NCI-H345 (cell line): Measurements from ENCODE around the gene FAM174B.

Experiments used
- DNase-seq: peaks from one replicate; lab custom pipeline; 2025; lab: John Stamatoyannopoulos, UW

Gene FAM174B

DNA sequence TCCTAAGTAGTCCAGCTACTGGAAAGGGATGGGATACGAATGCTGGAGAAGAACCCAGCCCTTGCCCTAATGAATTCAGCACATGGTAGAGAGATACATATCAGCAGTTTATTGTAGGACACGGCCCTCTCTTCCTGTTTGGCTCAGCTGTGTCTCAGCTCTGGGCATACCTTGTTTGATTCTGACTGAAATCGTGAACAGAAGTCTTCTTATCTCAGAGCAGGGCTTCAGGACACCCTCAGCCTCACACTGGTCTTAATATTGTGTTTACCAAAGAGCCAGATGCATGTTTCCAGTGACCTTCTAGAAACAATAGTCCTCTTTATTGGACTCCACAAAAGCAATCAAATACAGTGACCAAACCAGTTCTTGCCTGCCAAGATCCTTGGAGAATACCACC is 54.7 kb downstream of the FAM174B start:
- DNase-seq: no peak

DNA sequence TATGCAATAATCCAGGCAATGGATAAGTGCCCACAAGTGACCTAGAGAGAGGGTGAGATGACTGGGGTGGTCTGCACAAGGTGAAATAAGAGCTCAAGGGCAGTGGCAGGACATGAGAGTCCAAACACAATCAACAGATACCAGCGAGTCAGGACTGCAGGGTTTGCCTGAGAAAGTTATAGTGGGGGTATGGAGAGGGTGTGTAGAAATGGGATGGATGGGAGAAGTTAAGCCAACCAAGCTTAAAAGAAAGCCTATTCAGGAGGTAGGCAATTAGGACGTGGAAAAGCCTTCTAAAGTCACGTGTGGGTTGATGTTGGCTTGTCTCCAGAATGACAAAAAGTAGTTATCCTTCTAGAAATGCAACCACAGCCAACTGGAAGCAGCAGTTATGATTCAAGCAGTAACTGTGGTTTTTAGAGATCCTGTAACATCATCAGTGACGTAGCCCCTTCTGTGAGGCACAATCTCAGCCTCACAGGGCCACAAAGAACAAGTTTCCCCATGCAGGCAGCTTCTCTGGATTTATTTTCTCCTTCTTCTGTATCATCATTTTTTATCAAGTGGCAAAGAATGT is 56.1 kb downstream of the FAM174B start:
- no peak for DNase-seq

DNA sequence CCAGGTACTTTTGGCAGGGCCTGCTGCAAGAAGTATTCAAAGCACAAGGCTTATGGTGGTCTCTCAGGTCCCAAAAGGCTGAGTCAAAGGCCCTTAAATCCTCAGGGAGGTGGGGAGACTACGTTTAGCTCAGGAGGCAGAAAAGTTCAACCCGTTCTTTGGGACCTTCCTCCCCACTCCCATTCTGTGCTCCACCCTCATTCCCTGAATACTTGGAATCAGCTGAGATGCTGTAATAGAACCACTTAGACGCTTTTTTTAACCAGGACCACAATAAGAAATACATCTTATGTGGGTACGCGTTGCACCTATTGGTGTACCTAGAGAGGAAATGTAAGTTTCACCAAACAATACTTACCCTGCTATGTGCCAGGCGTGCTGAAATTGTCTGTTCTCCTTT is 58.0 kb downstream of the FAM174B start:
- DNase-seq: no peak

DNA sequence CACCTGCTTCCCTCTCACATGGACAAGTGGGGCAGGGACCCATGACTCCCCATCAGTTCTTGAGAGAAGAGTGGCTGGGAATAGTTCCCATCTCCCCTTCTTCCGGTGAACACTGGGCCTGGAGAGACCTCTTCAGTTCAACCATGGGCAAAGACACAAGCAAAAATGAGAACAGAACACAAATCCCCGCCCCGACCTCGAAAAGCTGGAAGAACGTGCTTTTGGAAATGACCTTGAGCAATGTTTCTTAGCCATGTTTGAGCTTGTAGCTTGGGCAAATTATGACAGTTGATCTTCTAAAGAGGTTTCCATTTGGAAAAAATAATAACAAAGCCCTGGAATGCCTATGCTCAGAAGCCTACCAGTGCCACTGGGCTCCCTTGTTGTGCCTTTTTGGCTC is 59.0 kb downstream of the FAM174B start:
- no peak for DNase-seq

DNA sequence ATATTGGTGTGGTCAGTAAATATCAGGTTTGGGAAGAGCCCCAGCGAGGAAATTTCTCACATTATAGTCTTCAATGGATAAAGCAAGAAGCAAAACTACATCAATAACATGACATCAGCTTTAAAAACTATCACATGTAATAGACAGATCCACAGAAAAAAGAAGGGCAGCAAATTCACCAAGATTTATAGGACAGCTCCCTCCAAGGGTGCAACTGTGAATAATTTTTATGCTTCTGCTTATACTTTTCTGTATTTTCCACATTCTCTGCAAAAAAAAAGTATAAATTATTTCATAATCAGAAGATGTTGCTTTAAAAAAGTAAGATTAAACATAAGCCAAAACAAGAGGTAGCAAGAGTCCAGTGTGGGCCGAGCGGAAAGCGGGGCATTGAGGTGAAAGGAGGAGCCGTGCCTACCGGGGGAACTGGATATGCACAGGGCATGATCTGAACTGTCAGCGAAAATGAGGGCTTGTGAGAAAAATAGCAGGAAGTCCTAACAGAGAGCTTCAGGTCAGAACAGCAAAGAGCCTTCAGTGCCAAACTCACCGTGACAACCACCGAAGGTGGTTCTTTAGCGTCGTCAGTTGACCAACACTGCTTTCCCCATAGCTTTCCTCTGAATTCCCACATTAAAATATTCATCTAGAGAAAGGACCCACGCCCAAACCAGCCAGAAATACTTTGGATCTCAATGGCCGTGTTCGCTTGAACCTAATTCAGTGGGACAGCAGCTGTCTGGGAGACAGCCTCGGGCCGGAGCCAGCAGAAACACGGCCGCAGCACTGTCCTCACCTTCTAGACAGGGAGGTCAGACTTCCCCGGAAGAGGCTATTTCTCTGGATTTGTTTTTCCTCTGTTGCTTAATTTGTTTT is 59.8 kb downstream of the FAM174B start:
- no peak for DNase-seq

DNA sequence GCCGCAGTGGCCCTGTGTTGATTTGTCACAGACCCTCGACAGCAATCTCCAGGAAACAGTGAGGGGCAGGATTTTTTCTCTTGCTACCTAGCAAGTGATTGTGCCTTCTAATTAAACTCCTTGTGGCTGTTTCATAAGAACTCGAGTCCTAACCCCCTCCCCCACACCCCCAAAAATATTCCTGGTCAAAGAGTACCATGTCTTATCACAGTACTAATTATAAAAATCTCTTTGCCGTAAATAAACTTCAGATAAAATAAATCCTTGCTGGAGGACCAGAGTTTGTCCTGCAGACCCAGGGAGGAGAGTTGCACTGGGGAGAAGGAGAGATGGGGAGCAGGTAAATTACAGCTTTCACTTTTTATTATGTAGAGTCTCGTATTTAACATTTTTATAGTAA is 64.3 kb downstream of the FAM174B start:
- no peak for DNase-seq

DNA sequence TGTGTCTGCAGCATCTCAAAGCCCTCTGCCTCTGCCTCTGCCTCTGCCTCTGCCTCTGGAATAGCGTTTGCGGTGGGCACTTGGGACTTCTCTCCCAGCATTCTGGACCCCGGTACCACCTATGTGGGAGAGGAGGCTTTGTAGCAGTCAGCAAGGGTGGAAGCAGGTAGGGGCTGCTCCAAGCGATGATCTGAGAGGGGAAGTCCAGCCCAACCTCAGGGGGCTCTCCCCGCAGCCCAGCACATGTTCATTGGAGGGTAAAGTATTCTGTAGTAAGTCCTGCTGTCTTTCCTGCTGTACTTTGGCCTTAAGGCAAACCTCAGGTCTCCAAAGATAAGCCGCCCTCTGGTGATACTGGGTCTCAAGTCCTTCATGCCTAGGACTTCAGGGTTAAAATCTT is 68.6 kb downstream of the FAM174B start:
- DNase-seq: no peak

DNA sequence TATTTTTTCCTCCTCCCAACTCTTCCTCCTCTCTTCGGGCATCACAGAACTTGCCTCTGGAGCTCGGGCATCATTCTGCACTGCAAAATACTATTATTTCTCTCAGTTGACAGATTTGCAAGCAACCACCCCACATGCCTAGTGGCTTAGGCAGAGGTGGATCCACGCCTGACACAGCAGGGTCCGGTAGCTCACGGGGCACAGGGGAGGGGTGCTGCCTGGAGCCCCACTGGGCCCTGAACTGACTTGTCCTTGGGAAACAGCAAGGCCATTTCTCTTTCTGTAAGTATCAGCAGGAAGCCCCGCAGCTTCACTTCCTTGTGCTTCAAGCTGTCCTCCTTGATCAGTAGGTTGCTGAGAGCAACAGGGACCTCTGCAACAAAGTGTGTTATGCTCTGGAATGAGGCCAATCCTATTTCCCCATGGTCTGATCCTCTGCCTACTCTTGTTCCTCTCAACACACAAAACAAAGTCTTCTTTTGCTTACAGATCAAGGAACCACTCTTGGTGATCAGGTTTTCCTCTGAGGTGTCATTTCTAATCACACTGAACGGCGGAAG is 69.1 kb downstream of the FAM174B start:
- no peak for DNase-seq

DNA sequence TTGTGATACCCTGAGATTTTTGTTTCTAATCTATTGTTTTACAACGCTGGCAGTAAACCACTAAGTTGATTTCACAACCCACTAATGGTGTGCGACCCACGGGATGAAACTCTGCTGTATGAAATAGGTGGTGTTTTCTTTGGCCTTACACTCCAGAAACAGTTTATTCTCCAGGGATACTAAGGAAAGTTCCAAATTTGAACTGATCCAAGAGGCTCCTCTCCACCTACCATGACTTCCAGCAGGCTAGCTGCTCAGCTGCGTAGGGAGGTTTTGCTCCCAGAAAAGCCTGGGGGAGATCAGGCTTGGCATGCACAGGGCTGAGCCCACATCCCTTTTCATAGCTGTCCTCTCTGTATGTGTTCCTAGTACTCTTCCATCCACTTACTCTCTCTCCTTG is 71.5 kb downstream of the FAM174B start:
- no peak for DNase-seq

DNA sequence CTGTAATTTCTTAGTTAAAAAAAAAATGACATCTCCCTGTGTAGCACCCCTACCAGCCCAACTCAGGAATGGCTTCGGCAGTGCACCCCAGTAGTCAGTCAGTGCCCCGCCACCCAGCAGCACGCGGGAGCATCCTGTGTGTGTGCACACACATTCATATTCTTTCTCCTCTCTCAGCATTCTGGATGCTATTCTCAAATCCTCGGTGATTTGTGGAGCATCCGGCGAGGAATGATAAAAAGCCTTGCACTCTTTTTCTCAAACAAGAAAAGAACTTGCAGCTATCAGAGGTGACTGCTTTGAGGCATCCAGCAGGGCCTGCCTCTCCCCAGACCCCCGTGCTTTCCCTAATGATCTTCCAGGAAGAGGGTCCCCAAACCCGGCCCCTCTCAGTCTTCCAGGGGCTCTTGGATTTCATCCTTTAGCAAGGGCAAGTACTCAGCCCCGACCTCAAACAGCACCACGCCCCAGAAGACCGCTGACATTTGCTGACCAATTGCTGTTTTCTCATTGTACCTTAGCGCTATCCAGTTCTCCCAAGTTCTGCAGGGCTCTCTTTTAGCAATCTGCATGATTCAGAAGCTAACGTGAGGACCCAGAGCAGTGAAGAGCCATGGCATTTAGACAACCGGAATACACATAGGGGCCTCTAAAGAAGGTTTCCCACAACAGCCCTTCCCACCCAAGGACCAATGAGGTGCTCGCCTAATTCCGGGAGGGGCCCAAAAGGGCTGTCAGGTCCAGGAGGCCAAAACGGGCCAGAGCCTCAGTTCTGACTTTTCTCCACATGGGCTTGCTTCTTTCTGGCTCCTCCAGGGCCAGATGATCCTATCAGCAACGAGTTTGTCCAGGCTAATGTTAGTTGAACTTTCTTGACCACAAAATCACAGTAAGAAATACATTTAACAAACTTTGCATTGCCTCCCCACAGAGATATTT is 72.2 kb downstream of the FAM174B start:
- DNase-seq: no peak

DNA sequence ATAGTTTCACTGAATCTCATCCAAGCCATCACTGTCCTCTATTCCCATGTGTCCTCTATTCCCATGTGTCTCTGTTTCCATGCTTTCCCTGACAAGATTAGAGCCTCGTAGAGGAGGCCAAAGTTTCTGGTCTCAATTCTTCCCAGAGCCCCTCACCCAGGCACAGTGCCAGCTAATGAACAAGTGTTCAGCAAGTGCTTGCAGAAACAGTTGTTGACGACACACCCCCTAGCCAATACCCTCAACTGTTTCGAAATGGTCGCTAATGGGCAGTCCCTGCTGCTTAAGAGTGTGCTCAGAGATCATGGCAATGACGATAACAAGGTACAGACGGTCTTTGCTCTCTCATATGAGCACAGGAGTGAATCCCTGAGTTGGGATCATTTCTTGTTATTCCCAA is 73.4 kb downstream of the FAM174B start:
- DNase-seq: no peak

DNA sequence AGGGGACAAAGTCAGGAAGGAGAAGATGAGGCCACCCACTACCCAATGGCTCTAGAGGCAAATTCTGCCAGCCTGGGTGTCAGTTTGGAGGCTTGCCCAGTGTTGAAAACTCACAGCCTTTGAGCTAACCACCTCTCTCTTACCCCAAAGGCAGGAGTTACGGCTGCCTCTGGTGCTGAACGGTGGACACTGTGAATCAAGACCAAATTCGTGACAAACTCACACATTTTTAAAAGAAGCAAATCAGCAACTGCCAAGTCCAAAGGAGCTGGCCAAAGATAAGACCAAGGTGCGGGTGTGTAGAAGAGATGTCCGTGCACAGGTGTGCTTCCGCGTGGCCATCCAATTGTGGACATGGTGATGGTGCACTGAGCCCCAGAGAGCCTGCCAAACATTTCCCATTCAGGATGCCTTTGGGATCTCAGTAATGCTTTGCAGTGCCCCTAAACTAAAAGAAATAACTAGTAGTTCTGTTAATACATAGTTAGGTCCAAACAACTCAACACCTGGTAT is 74.6 kb downstream of the FAM174B start:
- DNase-seq: no peak

DNA sequence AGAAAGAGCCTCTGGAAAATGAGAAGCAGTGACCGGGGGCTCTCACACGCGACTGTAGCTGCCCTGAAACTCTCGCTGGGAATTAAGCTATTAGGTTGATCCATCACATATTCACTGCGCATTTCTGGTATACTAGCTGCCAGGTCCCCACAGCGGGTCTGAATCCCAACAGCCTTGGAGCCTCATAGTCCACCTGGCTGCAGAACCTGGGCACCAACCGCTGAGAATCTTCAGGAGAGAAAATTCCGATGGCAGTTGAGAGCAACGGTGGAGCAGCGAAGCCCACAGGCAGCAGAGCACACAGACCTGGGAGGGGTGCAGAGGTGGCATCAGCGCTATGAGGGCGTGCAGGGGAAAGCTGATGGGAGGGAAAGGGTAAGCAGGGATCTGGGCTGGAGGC is 75.1 kb downstream of the FAM174B start:
- no peak for DNase-seq

DNA sequence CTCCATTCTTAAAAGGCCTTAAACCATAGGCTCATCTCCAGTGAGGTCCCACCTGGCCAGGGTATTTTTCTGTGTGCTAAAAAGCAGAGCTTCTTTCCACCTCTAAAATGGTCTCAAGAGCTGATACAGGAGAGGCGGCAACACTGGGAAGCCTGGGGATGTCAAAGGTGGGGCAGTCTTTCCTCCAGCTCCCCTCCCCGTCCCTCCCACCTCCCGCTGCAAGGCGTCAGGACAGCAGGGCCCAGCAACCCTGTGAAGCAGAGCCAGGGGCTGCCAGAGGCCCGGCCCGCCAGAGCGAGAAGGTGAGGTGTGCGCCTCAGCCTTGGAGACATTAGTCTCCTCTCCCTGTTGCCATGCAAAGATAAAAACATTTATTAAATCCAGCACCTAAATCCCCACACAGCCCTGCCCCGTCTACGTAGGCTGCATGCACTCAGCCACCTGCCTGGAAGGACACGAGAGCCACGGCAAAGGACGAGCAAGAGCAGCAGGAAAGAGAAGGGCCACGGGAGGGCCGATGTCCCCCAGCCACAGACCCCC is 75.6 kb downstream of the FAM174B start:
- DNase-seq: no peak

DNA sequence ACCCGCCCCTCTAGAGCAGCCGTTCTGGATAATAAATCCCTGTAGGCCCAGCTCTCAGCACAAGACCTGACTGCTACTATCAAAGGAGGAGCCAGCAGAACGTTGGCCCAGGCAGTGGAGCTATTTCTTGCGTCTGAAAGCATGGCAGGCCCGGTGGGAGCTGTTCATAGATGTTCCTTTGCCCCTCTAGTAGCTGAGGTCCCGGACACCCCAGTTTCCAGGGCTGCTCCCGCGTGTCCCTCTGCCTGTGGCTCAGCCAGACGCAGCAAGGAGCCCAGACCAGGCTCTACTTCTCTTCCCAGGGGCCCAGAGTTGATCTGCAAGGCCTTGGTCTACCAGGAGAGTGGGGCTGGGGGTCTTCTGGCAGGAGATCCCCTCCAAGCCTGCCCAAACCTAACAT is 76.1 kb downstream of the FAM174B start:
- DNase-seq: no peak

DNA sequence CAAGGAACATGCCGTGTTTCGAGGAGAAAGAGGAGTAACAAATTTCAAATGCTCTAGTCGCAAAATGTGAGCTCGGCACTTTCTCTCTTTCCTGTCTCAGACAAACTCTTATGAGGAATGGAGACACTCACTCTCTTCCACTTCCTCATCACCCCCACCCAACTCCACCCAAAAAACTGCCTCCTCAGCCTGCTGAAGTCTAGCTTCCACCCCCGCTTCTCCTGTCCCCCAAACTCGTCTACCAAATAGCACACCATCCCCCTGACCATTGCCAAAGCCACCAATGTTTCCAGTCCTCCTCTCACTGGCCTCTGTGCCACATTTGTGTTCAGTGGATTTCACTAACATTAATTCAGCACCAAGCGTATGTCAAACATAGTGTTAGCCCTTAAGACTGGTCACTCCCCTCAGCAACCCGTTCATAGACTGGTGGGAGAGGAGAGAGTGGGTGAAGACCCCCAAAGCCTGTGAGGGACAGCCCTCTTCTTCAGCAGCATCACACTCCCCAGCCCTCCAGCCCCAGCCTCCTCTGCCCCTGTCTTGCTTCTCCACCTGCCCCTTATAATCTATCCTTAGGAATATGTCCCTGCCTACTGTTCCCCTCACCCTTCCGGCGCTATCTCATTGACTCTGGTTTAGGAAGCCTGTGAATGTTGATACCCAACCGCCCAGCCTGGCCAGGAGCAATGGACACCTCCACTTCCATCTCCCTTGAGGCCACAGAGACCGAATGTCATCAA is 77.3 kb downstream of the FAM174B start:
- no peak for DNase-seq

DNA sequence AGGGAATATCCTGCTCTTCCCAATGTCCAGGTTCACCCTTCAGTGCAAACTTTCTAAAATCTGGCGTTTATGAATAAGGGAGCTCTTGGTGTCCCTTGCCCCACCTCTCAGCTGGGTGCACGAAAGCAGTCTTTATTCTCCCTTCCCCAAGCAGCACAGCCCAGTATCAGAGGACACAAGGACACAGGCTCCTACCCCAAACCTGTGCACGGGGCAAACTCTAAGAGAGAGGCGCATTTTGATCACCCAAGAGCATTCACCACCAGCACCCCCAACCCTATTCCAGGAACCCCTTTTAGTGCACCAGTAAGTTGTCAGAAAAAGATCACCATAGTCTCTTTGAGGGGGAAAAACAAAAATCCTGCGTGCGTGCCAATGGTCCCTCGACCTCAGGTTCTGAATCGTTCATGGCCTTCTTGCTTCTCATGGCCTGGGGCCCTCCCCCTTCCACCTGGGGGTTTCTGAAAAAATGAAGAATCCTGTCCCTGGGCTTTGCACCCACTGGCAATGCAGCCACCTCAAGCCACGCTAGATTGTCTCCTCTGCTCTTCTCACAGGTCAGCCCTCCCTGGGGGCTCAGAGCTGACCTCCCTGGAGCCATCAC is 78.9 kb downstream of the FAM174B start:
- no peak for DNase-seq

DNA sequence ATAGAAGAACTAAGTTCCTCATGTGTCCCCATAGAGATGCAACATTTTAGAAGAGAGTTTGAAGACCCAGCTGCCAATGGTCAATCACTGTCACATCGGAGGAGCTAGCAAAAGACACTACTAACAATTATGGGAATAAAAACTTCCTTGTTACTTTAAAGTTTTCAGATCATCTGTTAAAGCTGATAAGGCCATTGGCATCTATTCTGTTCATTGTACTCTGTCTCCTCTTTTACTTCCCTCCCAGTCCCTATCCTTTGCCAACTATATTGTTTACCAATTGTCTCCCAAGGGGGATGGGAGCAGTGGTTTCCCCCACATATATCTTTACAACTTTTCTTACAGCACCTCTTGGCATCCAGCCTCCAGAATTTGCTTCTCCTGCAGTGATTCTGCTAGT is 81.0 kb downstream of the FAM174B start:
- DNase-seq: no peak

DNA sequence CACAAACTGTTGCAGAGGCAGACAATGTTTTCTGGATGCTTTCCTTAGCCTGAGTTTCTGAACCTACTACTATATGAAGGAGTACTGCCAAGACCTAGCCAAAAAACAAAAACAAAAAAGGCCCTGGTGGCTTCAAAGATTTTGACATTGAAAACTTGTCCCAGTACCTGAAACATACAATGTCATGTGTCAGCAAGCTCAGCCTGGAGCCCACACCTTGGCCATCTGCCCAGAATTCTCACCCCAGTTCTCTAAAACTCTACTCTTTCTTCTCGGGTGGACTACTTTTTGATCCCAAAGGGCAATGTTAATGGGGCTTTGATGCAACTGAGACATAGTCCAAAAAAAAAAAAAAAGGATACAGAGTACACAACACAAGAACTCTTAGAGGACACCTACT is 81.4 kb downstream of the FAM174B start:
- no peak for DNase-seq

DNA sequence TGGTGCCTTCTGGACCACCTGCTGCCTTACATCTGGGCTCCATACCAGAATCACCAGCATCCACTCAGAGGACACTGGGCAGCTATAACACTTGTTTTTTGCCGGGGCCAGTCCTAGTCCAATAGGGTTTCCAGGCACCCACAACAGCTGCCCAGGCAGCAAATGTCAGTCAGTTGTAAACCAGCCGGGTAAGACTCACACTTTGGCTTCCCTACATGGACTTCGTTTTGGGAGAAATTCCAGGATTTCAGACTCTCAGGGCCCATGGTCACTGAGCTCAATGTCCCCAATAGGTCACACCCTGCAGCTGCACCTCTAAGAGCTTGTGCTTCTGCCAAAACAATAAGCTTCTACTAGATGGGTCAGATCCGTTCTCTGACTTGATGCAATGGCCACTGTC is 83.8 kb downstream of the FAM174B start:
- DNase-seq: no peak

DNA sequence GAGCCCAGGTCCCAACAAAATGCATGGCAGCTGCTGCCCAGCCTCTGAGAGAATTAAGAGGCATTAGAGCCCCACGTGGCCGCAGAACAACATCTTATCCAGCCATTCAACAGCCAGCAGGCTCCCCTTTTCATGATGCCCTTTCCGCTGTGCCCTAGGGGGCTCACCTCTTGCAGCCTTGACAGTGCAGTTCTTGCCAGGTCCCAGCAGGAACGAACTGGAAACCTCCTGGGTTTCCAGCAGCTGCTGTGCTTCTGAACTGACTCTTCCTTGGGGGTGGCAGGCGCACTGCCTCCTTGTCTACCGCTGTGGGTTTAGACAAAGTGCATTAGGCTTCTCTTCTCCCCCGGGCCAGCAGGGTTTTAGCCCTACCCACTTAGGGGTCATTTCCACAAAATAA is 85.2 kb downstream of the FAM174B start:
- peak; percentile 6 for DNase-seq
